Left ventricle myocardium inferior (tissue), 1 donor: ENCODE measurements around the gene PHF10. TPM values are rescaled to one million over a fixed set of nuclear protein-coding genes. Genes with fewer than 3 reads are reported as not detected.

Experiments
- DNase-seq: peaks from one replicate; pipeline ENCODE4 v3.0.0-alpha.2; 2020
- H3K27ac ChIP-seq: fragments of 200-600 bp; replicated peaks from 2 replicates; pipeline ENCODE4 v1.8.0; 2021
- H3K27me3 ChIP-seq: fragments of 200-600 bp; 2 replicates; pipeline ENCODE4 v1.8.0; 2021; ENCODE audit warnings: low read depth
- H3K36me3 ChIP-seq: fragments of 200-600 bp; 2 replicates; pipeline ENCODE4 v1.8.0; 2021
- H3K4me1 ChIP-seq: fragments of 200-600 bp; 2 replicates; pipeline ENCODE4 v1.8.0; 2021
- H3K4me3 ChIP-seq: fragments of 200-600 bp; 2 replicates; pipeline ENCODE4 v1.8.0; 2021; ENCODE audit warnings: mild to moderate bottlenecking, moderate library complexity
- H3K9me3 ChIP-seq: fragments of 200-600 bp; replicated peaks from 2 replicates; pipeline ENCODE4 v1.8.0; 2021
- CTCF ChIP-seq: fragments of 200-600 bp; IDR thresholded peaks from 2 replicates; pipeline ENCODE4 v1.8.0; 2021; ENCODE audit warnings: antibody characterized with exemption, mild to moderate bottlenecking, borderline replicate concordance
- intact Hi-C: fragments of 100-400 bp; cut with micrococcal nuclease; formaldehyde crosslinking; loops from one replicate; pipeline ENCODE4 v1.11.0; 2022
- total RNA-seq: library from RNA; stranded (reverse); fragmentation: NEBNext Ultra II Directional; extraction: Animal tissue kit (Norgen Biotek cat#: 25700); gene quantifications from one replicate; pipeline ENCODE4 v1.2.1, GENCODE V29; 2021
- donor health status: DM: no; HTN: yes; CAD: no; lungs with severe emphysema.

The PHF10 gene
- total RNA-seq, 1 donor from 2014 or later: 56.6 TPM

GRCh38 chr6:169720207-169720855 lies 4.0 kb downstream of the PHF10 start:
- Histone ChIP-seq H3K27ac (no peak overlapping the region), H3K36me3 (peaks cover 29% of the 10 kb centered on the region), H3K27me3 (no peaks in the 10 kb centered on the region), H3K4me3 (no peak overlapping the region), H3K4me1 (peaks cover 32% of the 10 kb centered on the region), H3K9me3 (no peaks in the 10 kb centered on the region)
- intact Hi-C loops: no loop called here
- DNase-seq: no peak
- no peak for TF ChIP-seq CTCF

GRCh38 chr6:169719117-169719516 lies 5.2 kb downstream of the PHF10 start:
- Histone ChIP-seq H3K4me3 (no peak overlapping the region), H3K9me3 (no peaks in the 10 kb centered on the region), H3K4me1 (peaks cover 24% of the 10 kb centered on the region), H3K36me3 (peaks cover 41% of the 10 kb centered on the region), H3K27me3 (no peaks in the 10 kb centered on the region), H3K27ac (no peak overlapping the region)
- TF ChIP-seq CTCF: no peak
- DNase-seq: no peak
- intact Hi-C loops: no loop called here

GRCh38 chr6:169714595-169714994 lies 9.7 kb downstream of the PHF10 start:
- intact Hi-C loops: no loop called here
- H3K27ac ChIP-seq: no peak overlapping the region
- no peak for DNase-seq
- no peak overlapping the region for H3K4me3 ChIP-seq
- H3K9me3 ChIP-seq: no peaks in the 10 kb centered on the region
- no peaks in the 10 kb centered on the region for H3K4me1 ChIP-seq
- peaks cover 85% of the 10 kb centered on the region for H3K36me3 ChIP-seq
- H3K27me3 ChIP-seq: no peaks in the 10 kb centered on the region
- no peak for TF ChIP-seq CTCF

- Histone ChIP-seq H3K4me1 (no peaks in the 10 kb centered on the region), H3K27ac (no peak overlapping the region), H3K27me3 (no peaks in the 10 kb centered on the region), H3K4me3 (no peak overlapping the region), H3K36me3 (peaks cover 89% of the 10 kb centered on the region), H3K9me3 (no peaks in the 10 kb centered on the region)
- intact Hi-C loops: no loop called here
- TF ChIP-seq CTCF: no peak
- no peak for DNase-seq
These were observed 10.1 kb downstream of the PHF10 start for GRCh38 chr6:169714178-169714577.

GRCh38 chr6:169710009-169710408 lies 14.3 kb downstream of the PHF10 start:
- no peak for TF ChIP-seq CTCF
- no peaks in the 10 kb centered on the region for H3K9me3 ChIP-seq
- H3K4me1 ChIP-seq: peaks cover 17% of the 10 kb centered on the region
- DNase-seq: no peak
- intact Hi-C loops: no loop called here
- no peak overlapping the region for H3K4me3 ChIP-seq
- no peak overlapping the region for H3K27ac ChIP-seq
- H3K27me3 ChIP-seq: no peaks in the 10 kb centered on the region
- H3K36me3 ChIP-seq: peaks cover 71% of the 10 kb centered on the region
